SK-N-SH (cell line): ENCODE measurements around the gene DSCAML1. TPM values are rescaled to one million over a fixed set of nuclear protein-coding genes. Genes with fewer than 3 reads are reported as not detected.

Experiments used
- CTCF ChIA-PET: fragments of 300-600, 350-600 bp; formaldehyde crosslinking; extraction: SDS; loops from one replicate; lab custom pipeline; 2021; lab: Yijun Ruan, JAX
- POLR2A ChIA-PET: fragments of 350-600 bp; sonication (Branson Sonifier 250); formaldehyde crosslinking; extraction: SDS; loops from one replicate; lab custom pipeline; 2020; ENCODE audit warnings: antibody characterized with exemption, inconsistent platforms; lab: Yijun Ruan, JAX
- DNase-seq: peaks from one replicate; pipeline ENCODE4 v3.0.0; 2012
- H2AFZ ChIP-seq: fragments of 200-600 bp; sonication (generic); 2 replicates; pipeline ENCODE4 v1.8.1; 2016; ENCODE audit warnings: antibody characterized with exemption, mild to moderate bottlenecking, low read depth
- H3F3A ChIP-seq: fragments of 200-600 bp; sonication (generic); replicated peaks from 2 replicates; pipeline ENCODE3; 2016; ENCODE audit warnings: antibody characterized with exemption, mild to moderate bottlenecking; ENCODE audit not compliant: insufficient read depth
- H3K27ac ChIP-seq, 2 experiments: fragments of 200-500 bp in 1 of 2; fragments of 200-600 bp in 1 of 2; sonication (Bioruptor generic) in 1 of 2; sonication (generic), shearing (Covaris generic) in 1 of 2; 2 replicates each; pipeline versions ENCODE4 v1.5.1 to v1.6.1; 2014 to 2016; ENCODE audit warnings: low read depth in 2 of 2, inconsistent platforms in 1 of 2, low read length in 1 of 2, mild to moderate bottlenecking in 1 of 2, mixed read lengths in 1 of 2
- H3K27me3 ChIP-seq: fragments of 200-600 bp; sonication (generic), shearing (Covaris generic); 2 replicates; pipeline ENCODE4 v1.6.1; 2016; ENCODE audit warnings: mixed run types; ENCODE audit not compliant: insufficient read depth
- H3K36me3 ChIP-seq, 2 experiments: fragments of 200-500 bp in 1 of 2; fragments of 200-600 bp in 1 of 2; sonication (Bioruptor generic) in 1 of 2; sonication (generic) in 1 of 2; replicated peaks in 1 of 2; 2 replicates each; pipeline versions ENCODE3 to v1.5.1; 2014 to 2016; ENCODE audit warnings: low read length in 1 of 2, mild to moderate bottlenecking in 1 of 2; ENCODE audit not compliant: insufficient read depth in 2 of 2, control insufficient read depth in 1 of 2
- H3K4me1 ChIP-seq, 2 experiments: fragments of 200-500 bp in 1 of 2; fragments of 200-600 bp in 1 of 2; sonication (Bioruptor generic) in 1 of 2; sonication (generic), shearing (Covaris generic) in 1 of 2; 2 replicates each; pipeline versions ENCODE4 v1.5.1 to v1.6.1; 2014 to 2016; ENCODE audit warnings: low read depth in 1 of 2, low read length in 1 of 2, mixed run types in 1 of 2; ENCODE audit not compliant: insufficient read depth in 2 of 2, control insufficient read depth in 1 of 2
- H3K4me2 ChIP-seq: fragments of 200-600 bp; sonication (generic), shearing (Covaris generic); 2 replicates; pipeline ENCODE4 v1.6.1; 2017; ENCODE audit warnings: mixed run types
- H3K4me3 ChIP-seq, 2 experiments: fragments of 200-500 bp in 1 of 2; fragments of 200-600 bp in 1 of 2; sonication (Bioruptor generic) in 1 of 2; sonication (generic), shearing (Covaris generic) in 1 of 2; 2 replicates each; pipeline versions ENCODE4 v1.5.1 to v1.8.1; 2014 to 2016; ENCODE audit warnings: low read depth in 2 of 2, inconsistent platforms in 1 of 2, low read length in 1 of 2, mild to moderate bottlenecking in 1 of 2, mixed read lengths in 1 of 2, moderate library complexity in 1 of 2
- H3K79me2 ChIP-seq: fragments of 200-600 bp; sonication (generic); 2 replicates; pipeline ENCODE4 v1.8.1; 2017; ENCODE audit warnings: mild to moderate bottlenecking; ENCODE audit not compliant: insufficient read depth
- H3K9ac ChIP-seq: fragments of 200-600 bp; sonication (generic); 2 replicates; pipeline ENCODE4 v1.6.1; 2017; ENCODE audit warnings: mixed run types
- H3K9me2 ChIP-seq: fragments of 200-600 bp; sonication (generic); 2 replicates; pipeline ENCODE4 v1.6.1; 2017; ENCODE audit warnings: mixed run types
- H3K9me3 ChIP-seq: fragments of 200-600 bp; sonication (generic); 2 replicates; pipeline ENCODE4 v1.6.1; 2017; ENCODE audit warnings: mixed run types, mild to moderate bottlenecking, moderate library complexity
- H4K20me1 ChIP-seq: fragments of 200-600 bp; sonication (generic); 2 replicates; pipeline ENCODE4 v1.6.1; 2017; ENCODE audit warnings: mild to moderate bottlenecking, mixed run types; ENCODE audit not compliant: insufficient read depth
- CHD2 ChIP-seq: fragments of 150-350 bp; IDR thresholded peaks from 2 replicates; pipeline ENCODE4 v1.6.1; 2018; ENCODE audit warnings: low read length; ENCODE audit not compliant: partially characterized antibody
- CTCF ChIP-seq: fragments of 200-600 bp; sonication (generic); IDR thresholded peaks from 2 replicates; pipeline ENCODE4 v1.6.1; 2017; ENCODE audit warnings: antibody characterized with exemption, mild to moderate bottlenecking, moderate library complexity
- FOSL2 ChIP-seq: IDR thresholded peaks from 2 replicates; pipeline ENCODE4 v1.4.0; 2012; ENCODE audit warnings: low read depth, mild to moderate bottlenecking, moderate library complexity, borderline replicate concordance
- FOXM1 ChIP-seq: IDR thresholded peaks from 2 replicates; pipeline ENCODE4 v1.4.0; 2012; ENCODE audit warnings: low read depth, mild to moderate bottlenecking
- GABPA ChIP-seq: IDR thresholded peaks from 2 replicates; pipeline ENCODE4 v1.4.0; 2012; ENCODE audit warnings: low read depth, mild to moderate bottlenecking
- MXI1 ChIP-seq: IDR thresholded peaks from 2 replicates; pipeline ENCODE4 v1.6.1; 2012; ENCODE audit warnings: mild to moderate bottlenecking, low read depth, low read length, improper control_type of control experiment
- NFIC ChIP-seq: IDR thresholded peaks from 2 replicates; pipeline ENCODE4 v1.4.0; 2012; ENCODE audit warnings: borderline replicate concordance
- NRF1 ChIP-seq: IDR thresholded peaks from 2 replicates; pipeline ENCODE4 v1.6.1; 2012; ENCODE audit warnings: low read depth, mild to moderate bottlenecking, low read length
- RCOR1 ChIP-seq: fragments of 150-350 bp; IDR thresholded peaks from 2 replicates; pipeline ENCODE4 v1.6.1; 2017; ENCODE audit warnings: antibody characterized with exemption, low read length
- RFX5 ChIP-seq: IDR thresholded peaks from 2 replicates; pipeline ENCODE4 v1.6.1; 2012; ENCODE audit warnings: mild to moderate bottlenecking, improper control_type of control experiment, low read length
- RXRA ChIP-seq: IDR thresholded peaks from 2 replicates; pipeline ENCODE4 v1.4.0; 2012; ENCODE audit warnings: low read depth, mild to moderate bottlenecking, borderline replicate concordance
- TEAD4 ChIP-seq: IDR thresholded peaks from 2 replicates; pipeline ENCODE4 v1.4.0; 2012; ENCODE audit warnings: mild to moderate bottlenecking, borderline replicate concordance; ENCODE audit not compliant: insufficient read depth
- WGBS: methylation state at CpG from one replicate; pipeline ENCODE4 v1.1.6; 2017; ENCODE audit warnings: low lambda C conversion rate; 5-methylcytosine and 5-hydroxymethylcytosine counted together
- polyA plus RNA-seq, 3 experiments: library from polyadenylated mRNA; depleted of rRNA; stranded (reverse); fragments of >200 nt; gene quantifications; 2 replicates each; pipeline ENCODE4 v1.2.3, GENCODE V29; 2012
- TF ChIP-seq, protein P1 (sequence below): IDR thresholded peaks from 2 replicates; pipeline ENCODE4 v1.4.0; 2012; ENCODE audit warnings: low read depth, borderline replicate concordance
- TF ChIP-seq, protein P2 (sequence below): IDR thresholded peaks from 2 replicates; pipeline ENCODE4; 2012
- TF ChIP-seq, protein P3 (sequence below): fragments of 150-350 bp; IDR thresholded peaks from 2 replicates; pipeline ENCODE4 v1.6.1; 2017; ENCODE audit warnings: antibody characterized with exemption, low read length, low read depth, borderline replicate concordance
- TF ChIP-seq, protein P4 (sequence below): IDR thresholded peaks from 2 replicates; pipeline ENCODE4 v1.6.1; 2012; ENCODE audit warnings: mild to moderate bottlenecking, low read depth, low read length, moderate library complexity

DSCAML1 gene
- polyA plus RNA-seq, 1 of the 3 experiments (the other 2 are of a cell fraction): not detected

GRCh38 chr11:117468888-117469287 is 328.1 kb downstream of the DSCAML1 start:
- Histone ChIP-seq H3K79me2 (no peaks in the 10 kb centered on the region), H3K9me2 (no peaks in the 10 kb centered on the region), H3K4me2 (no peak overlapping the region), H3K9ac (no peak overlapping the region), H3K4me1 (peaks cover 0 to 3% of the 10 kb centered on the region in 2 experiments; a peak in 1 of 4 replicates), H3F3A (no peaks in the 10 kb centered on the region), H3K27me3 (peaks cover 19% of the 10 kb centered on the region; the same call in 1 of the 2 replicates), H3K4me3 (no peak overlapping the region), H3K36me3 (no peaks in the 10 kb centered on the region), H4K20me1 (no peaks in the 10 kb centered on the region), H3K27ac (no peak overlapping the region), H3K9me3 (no peaks in the 10 kb centered on the region), H2AFZ (no peak overlapping the region)
- DNase-seq: no peak
- CTCF ChIA-PET: interaction anchor here (0.7 to 1.2 kb wide), 3 partner anchors 11 to 52 kb away, joined by 3 read pairs; no protein-coding TSS in a partner anchor
- POLR2A ChIA-PET: no interaction called here
- TF ChIP-seq GABPA (no peak), MXI1 (no peak), NFIC (no peak), RFX5 (no peak), RXRA (no peak), RCOR1 (no peak)
- TF ChIP-seq, protein P1, sequence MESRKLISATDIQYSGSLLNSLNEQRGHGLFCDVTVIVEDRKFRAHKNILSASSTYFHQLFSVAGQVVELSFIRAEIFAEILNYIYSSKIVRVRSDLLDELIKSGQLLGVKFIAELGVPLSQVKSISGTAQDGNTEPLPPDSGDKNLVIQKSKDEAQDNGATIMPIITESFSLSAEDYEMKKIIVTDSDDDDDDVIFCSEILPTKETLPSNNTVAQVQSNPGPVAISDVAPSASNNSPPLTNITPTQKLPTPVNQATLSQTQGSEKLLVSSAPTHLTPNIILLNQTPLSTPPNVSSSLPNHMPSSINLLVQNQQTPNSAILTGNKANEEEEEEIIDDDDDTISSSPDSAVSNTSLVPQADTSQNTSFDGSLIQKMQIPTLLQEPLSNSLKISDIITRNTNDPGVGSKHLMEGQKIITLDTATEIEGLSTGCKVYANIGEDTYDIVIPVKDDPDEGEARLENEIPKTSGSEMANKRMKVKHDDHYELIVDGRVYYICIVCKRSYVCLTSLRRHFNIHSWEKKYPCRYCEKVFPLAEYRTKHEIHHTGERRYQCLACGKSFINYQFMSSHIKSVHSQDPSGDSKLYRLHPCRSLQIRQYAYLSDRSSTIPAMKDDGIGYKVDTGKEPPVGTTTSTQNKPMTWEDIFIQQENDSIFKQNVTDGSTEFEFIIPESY: no peak
- TF ChIP-seq, protein P2, sequence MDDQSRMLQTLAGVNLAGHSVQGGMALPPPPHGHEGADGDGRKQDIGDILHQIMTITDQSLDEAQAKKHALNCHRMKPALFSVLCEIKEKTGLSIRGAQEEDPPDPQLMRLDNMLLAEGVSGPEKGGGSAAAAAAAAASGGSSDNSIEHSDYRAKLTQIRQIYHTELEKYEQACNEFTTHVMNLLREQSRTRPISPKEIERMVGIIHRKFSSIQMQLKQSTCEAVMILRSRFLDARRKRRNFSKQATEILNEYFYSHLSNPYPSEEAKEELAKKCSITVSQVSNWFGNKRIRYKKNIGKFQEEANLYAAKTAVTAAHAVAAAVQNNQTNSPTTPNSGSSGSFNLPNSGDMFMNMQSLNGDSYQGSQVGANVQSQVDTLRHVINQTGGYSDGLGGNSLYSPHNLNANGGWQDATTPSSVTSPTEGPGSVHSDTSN: no peak
- TF ChIP-seq, protein P3, sequence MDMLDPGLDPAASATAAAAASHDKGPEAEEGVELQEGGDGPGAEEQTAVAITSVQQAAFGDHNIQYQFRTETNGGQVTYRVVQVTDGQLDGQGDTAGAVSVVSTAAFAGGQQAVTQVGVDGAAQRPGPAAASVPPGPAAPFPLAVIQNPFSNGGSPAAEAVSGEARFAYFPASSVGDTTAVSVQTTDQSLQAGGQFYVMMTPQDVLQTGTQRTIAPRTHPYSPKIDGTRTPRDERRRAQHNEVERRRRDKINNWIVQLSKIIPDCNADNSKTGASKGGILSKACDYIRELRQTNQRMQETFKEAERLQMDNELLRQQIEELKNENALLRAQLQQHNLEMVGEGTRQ: no peak
- WGBS: 56% methylated on average over 4 of the region's 4 CpGs

GRCh38 chr11:117467770-117468169 is 329.2 kb downstream of the DSCAML1 start:
- peaks cover 0 to 3% of the 10 kb centered on the region in 2 experiments; a peak in 1 of 4 replicates for H3K4me1 ChIP-seq
- ChIA-PET CTCF (interaction anchor here (1.2 kb wide), 1 partner anchor 17 kb away, joined by 3 read pairs; no protein-coding TSS in a partner anchor), POLR2A (no interaction called here)
- H3K4me3 ChIP-seq: no peak overlapping the region
- no peak for DNase-seq
- no peaks in the 10 kb centered on the region for H3F3A ChIP-seq
- H3K9ac ChIP-seq: no peak overlapping the region
- WGBS: 47% methylated on average over 5 of the region's 5 CpGs
- H2AFZ ChIP-seq: no peak overlapping the region
- no peaks in the 10 kb centered on the region for H3K9me2 ChIP-seq
- no peak overlapping the region for H3K27ac ChIP-seq
- H3K4me2 ChIP-seq: no peak overlapping the region
- no peaks in the 10 kb centered on the region for H3K9me3 ChIP-seq
- no peaks in the 10 kb centered on the region for H4K20me1 ChIP-seq
- H3K27me3 ChIP-seq: peaks cover 19% of the 10 kb centered on the region; the same call in 1 of the 2 replicates
- no peaks in the 10 kb centered on the region for H3K36me3 ChIP-seq
- no peaks in the 10 kb centered on the region for H3K79me2 ChIP-seq
- TF ChIP-seq NRF1 (no peak), FOXM1 (no peak), GABPA (no peak), CHD2 (no peak), MXI1 (no peak), FOSL2 (no peak), CTCF (no peak), TEAD4 (no peak)
- TF ChIP-seq, protein P3: no peak
- TF ChIP-seq, protein P4, sequence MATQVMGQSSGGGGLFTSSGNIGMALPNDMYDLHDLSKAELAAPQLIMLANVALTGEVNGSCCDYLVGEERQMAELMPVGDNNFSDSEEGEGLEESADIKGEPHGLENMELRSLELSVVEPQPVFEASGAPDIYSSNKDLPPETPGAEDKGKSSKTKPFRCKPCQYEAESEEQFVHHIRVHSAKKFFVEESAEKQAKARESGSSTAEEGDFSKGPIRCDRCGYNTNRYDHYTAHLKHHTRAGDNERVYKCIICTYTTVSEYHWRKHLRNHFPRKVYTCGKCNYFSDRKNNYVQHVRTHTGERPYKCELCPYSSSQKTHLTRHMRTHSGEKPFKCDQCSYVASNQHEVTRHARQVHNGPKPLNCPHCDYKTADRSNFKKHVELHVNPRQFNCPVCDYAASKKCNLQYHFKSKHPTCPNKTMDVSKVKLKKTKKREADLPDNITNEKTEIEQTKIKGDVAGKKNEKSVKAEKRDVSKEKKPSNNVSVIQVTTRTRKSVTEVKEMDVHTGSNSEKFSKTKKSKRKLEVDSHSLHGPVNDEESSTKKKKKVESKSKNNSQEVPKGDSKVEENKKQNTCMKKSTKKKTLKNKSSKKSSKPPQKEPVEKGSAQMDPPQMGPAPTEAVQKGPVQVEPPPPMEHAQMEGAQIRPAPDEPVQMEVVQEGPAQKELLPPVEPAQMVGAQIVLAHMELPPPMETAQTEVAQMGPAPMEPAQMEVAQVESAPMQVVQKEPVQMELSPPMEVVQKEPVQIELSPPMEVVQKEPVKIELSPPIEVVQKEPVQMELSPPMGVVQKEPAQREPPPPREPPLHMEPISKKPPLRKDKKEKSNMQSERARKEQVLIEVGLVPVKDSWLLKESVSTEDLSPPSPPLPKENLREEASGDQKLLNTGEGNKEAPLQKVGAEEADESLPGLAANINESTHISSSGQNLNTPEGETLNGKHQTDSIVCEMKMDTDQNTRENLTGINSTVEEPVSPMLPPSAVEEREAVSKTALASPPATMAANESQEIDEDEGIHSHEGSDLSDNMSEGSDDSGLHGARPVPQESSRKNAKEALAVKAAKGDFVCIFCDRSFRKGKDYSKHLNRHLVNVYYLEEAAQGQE: no peak
